VCaP (cell line): ENCODE measurements around the gene PRKAR1A.
"Not testable (repeated sequence)": the region's sequence is repeated elsewhere in the genome, so short reads cannot be mapped to it uniquely, and the experiment has no call there.

Experiments used
- H3K27ac ChIP-seq: fragments of 450-650 bp; 2 replicates; pipeline ENCODE4 v1.5.1; 2017
- TF ChIP-seq, protein P1 (sequence below): fragments of 450-650 bp; conservative IDR thresholded peaks from 2 replicates; pipeline ENCODE4 v1.5.1; 2017; ENCODE audit warnings: mild to moderate bottlenecking, moderate library complexity

The PRKAR1A gene

GRCh38 chr17:68576811-68577496 is 64.7 kb downstream of the PRKAR1A start:
- TF ChIP-seq, protein P1, sequence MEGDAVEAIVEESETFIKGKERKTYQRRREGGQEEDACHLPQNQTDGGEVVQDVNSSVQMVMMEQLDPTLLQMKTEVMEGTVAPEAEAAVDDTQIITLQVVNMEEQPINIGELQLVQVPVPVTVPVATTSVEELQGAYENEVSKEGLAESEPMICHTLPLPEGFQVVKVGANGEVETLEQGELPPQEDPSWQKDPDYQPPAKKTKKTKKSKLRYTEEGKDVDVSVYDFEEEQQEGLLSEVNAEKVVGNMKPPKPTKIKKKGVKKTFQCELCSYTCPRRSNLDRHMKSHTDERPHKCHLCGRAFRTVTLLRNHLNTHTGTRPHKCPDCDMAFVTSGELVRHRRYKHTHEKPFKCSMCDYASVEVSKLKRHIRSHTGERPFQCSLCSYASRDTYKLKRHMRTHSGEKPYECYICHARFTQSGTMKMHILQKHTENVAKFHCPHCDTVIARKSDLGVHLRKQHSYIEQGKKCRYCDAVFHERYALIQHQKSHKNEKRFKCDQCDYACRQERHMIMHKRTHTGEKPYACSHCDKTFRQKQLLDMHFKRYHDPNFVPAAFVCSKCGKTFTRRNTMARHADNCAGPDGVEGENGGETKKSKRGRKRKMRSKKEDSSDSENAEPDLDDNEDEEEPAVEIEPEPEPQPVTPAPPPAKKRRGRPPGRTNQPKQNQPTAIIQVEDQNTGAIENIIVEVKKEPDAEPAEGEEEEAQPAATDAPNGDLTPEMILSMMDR = no peak
- no peak overlapping the region for H3K27ac ChIP-seq

DNA sequence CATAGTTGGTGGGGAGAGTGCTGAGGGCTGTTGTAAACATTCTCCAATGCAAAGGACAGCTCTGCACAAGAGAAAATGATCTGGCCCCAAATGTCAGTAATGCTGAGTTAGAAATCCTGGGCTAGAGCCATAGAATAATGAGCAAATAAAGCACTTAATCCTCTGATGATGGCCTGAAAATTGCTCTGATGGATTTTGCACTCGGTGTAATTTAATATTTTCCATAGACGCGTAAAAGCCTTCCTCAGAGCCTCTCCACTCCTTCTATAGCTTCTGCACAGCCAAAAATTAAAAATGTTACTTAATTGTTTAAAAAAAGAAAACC is 65.2 kb downstream of the PRKAR1A start:
- no peak overlapping the region for H3K27ac ChIP-seq
- TF ChIP-seq, protein P1 = no peak

DNA sequence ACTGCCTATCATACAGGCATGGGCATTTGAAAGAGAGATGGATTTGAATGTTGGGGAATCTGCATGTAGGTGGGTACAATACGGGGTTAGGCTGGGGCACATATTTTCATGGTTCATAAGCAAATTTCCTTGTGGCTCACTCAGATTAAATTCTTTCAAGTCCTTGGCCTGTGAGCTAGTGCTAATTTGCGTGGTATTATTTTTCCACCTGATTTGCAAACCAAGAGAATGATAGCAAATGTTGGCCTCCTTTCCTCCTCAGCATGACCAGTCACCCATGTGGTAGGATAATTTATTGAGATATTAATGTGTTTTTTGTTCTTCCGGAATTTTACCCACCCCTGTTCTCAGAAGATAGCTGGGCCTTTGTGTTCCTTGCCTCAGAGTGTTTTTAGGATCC is 66.0 kb downstream of the PRKAR1A start:
- H3K27ac ChIP-seq = no peak overlapping the region
- TF ChIP-seq, protein P1 = no peak

DNA sequence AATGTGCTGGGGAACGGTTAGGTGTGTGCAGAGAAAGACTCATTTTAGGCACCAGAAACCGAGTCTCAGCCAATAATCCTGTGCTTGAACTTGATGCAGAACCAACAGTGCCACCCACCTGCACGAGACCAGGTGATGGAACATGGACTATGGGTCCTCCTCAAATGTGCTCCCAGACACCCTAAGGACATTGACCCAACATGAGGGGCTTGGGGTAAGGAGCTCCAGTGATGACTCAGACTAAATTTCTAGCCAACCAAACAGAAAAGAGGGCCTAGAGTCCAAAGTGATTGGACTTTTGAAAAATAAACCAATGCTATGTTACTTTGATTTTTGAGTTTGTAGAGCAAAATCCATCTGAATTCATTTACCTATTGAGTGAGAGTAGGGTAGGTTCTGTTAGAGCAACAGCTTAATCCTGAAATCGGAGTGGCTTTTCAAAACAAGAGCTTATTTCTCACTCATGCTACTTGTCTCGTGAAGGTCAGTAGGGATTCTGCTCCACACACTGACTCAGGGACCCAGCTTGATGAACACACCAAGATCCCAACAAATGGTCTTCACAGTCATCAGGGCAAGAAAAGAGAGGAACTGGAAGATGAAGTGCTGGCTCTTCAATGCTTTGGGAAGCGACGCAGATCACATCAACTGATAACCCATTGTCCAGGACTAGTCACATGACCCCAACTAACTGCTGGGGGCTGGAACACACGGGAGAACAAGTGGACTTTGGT is 67.1 kb downstream of the PRKAR1A start:
- TF ChIP-seq, protein P1 = no peak
- no peak overlapping the region for H3K27ac ChIP-seq

DNA sequence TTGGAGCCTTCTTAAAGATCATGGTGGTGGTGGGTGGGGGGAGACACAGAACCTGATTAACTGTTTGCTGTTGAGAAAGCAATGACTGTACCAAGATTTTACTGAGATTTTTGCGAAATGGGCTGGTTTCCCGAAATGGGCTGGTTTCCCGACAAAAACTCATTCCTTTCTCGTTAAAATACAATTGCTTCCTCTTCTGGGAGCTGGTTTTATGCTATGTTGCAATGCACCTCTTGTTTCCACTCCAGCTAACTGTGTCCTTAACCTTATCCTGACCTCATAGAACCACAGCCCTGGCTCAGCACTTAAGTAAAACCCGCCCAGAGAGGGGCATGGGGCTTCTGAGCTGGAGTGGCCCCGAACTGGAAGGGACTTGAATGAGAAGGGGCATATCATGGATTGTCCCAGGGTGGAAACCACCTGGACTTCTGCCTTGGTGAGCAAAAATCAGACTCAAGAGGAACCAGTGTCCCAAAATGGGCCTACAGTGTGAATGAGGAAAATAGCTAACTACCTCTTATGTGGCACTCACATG is 68.1 kb downstream of the PRKAR1A start:
- TF ChIP-seq, protein P1 = no peak
- H3K27ac ChIP-seq = no peak overlapping the region

GRCh38 chr17:68581863-68582645 is 69.8 kb downstream of the PRKAR1A start:
- H3K27ac ChIP-seq = no peak overlapping the region
- TF ChIP-seq, protein P1 = no peak

DNA sequence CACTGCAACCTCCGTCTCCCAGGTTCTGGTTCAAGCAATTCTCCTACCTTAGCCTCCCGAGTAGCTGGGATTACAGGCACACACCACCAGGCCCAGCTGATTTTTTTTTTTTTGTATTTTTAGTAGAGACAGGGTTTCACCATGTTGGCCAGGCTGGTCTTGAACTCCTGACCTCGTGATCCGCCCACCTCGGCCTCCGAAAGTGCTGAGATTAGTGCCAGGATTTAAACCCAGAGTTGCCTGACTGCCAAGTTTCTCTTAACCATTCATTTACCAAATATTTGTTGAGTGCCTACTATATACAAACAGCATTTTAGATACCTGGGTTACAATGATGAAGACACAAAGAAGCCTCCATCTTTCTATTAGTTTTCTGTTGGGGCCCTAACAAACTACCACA is 70.6 kb downstream of the PRKAR1A start:
- not testable (repeated sequence) for H3K27ac ChIP-seq
